ENCODE results near the gene TRIM37. TPM values are rescaled to one million over a fixed set of nuclear protein-coding genes. Genes with fewer than 3 reads are reported as not detected.

Gene TRIM37
- total RNA-seq, 6 experiments from 2014 or later = 21.5 to 25.0 (median 23.7) TPM

DNA sequence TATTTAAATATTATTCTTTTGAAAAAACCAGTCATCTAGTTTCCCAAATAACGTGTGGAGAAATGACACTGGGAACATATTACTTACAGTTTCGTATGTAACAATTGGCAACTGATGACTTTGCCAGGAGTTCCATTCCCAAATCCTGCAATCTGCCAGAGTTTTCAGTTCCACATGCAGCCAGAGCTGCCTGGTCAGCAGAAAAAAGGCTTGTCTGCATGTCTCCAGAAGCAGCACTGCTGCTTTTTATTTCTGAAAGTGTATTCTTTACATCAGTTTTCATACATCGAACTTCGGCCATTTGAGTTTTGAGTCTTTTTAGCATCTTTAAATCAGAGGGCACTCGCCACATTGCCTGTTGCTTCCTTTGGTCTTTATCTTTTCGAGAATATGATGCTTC, 78.4 kb downstream of the TRIM37 start:
- peaks cover 7% of the 10 kb centered on the region; the same call in 1 of the 2 replicates for H3K36me3 Mint-ChIP-seq (ENCODE audit: low read depth)
- no peaks in the 10 kb centered on the region for H3K4me1 Mint-ChIP-seq (ENCODE audit: low read depth)
- no peak overlapping the region for H3K27ac Mint-ChIP-seq
- H3K4me3 Mint-ChIP-seq = no peak overlapping the region
- no peaks in the 10 kb centered on the region for H3K9me3 Mint-ChIP-seq
- no peaks in the 10 kb centered on the region for H3K27me3 Mint-ChIP-seq (ENCODE audit: insufficient read depth)
- TF ChIP-seq, protein P1, sequence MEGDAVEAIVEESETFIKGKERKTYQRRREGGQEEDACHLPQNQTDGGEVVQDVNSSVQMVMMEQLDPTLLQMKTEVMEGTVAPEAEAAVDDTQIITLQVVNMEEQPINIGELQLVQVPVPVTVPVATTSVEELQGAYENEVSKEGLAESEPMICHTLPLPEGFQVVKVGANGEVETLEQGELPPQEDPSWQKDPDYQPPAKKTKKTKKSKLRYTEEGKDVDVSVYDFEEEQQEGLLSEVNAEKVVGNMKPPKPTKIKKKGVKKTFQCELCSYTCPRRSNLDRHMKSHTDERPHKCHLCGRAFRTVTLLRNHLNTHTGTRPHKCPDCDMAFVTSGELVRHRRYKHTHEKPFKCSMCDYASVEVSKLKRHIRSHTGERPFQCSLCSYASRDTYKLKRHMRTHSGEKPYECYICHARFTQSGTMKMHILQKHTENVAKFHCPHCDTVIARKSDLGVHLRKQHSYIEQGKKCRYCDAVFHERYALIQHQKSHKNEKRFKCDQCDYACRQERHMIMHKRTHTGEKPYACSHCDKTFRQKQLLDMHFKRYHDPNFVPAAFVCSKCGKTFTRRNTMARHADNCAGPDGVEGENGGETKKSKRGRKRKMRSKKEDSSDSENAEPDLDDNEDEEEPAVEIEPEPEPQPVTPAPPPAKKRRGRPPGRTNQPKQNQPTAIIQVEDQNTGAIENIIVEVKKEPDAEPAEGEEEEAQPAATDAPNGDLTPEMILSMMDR (IDR thresholded peaks at IDR 0.05) = no peak
- no peak for DNase-seq

DNA sequence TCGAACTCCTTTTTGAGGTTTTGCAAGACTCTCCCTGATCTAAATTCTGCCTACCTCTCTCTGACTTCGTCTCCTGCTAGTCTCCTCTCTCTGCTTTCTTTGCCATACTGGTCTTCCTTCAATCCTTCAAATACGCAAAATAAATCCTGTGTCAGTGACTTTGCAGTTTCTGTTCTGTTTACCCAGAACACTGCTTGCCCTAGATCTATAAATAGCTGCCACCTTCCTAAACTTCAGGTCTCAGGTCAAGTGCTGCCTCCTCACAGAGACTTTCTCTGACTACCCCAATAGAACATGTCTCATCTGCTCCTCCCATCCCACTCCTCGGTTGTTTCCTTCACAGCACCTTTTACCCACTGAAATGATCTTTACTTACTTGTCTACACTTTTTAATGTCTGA, 78.9 kb downstream of the TRIM37 start:
- Mint-ChIP-seq H3K9me3 (no peaks in the 10 kb centered on the region), H3K4me3 (no peak overlapping the region), H3K27ac (no peak overlapping the region; the same call in 1 of the 2 replicates), H3K4me1 (ENCODE audit: low read depth) (no peaks in the 10 kb centered on the region), H3K36me3 (ENCODE audit: low read depth) (peaks cover 7% of the 10 kb centered on the region; the same call in 1 of the 2 replicates), H3K27me3 (ENCODE audit: insufficient read depth) (no peaks in the 10 kb centered on the region)
- DNase-seq = no peak
- TF ChIP-seq, protein P1 (IDR thresholded peaks at IDR 0.05) = no peak

DNA sequence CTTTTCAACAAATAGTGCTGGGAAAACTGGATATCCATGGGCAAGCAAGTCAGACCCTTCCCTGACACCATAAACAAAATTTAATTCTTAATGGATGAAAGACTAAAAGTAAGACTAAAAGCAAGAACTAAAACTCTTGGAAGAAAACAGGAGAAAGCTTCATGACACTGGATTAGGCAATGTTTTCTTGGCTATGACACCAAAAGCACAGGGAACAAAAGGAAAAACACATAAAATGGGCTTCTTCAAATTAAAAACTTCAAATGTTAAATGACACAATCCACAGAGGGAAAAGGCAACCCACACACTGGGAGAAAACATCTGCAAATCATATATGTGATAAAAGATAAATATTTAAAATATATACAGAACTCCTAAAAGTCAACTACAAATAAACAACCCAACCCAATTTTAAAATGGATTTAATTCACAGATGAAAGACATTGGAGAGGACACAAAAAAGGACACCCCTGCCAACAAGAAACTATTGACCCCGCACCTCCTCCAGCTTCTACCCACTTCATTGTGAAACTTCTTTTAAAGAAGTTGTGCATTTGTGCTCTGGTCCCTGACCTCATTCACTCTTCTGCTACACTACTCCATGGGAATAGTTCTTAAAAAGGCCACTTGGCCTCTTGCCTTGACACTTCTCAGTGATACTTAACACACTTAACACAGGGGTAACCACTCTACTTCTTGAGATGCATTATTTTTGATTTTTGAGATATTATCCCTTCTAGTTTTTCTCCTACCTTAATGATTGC, 80.3 kb downstream of the TRIM37 start:
- H3K27ac Mint-ChIP-seq = no peak overlapping the region
- TF ChIP-seq, protein P1 (IDR thresholded peaks at IDR 0.05) = no peak
- peaks cover 9% of the 10 kb centered on the region for H3K36me3 Mint-ChIP-seq (ENCODE audit: low read depth)
- no peaks in the 10 kb centered on the region for H3K4me1 Mint-ChIP-seq (ENCODE audit: low read depth)
- no peak for DNase-seq
- no peaks in the 10 kb centered on the region for H3K9me3 Mint-ChIP-seq
- no peaks in the 10 kb centered on the region for H3K27me3 Mint-ChIP-seq (ENCODE audit: insufficient read depth)
- no peak overlapping the region for H3K4me3 Mint-ChIP-seq

DNA sequence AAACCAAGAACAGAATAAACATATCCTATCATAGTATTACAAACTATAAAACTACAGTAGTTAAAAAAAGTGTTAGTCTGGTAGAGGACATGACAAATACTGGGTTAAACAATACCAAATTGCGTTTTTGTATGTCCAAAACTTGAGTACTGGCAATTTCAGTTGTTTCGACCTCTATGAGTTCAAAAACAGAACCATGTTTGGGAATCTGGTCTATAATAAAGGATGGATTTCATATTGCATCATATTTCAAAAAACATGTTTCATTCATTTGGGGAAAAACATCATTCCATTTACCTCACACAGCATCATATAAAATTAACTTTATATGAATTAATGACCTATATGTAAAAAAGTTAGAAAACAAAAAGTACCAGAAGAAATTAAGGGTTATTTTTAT, 81.8 kb downstream of the TRIM37 start:
- no peak overlapping the region for H3K27ac Mint-ChIP-seq
- H3K36me3 Mint-ChIP-seq (ENCODE audit: low read depth) = peaks cover 12% of the 10 kb centered on the region
- no peak for DNase-seq

DNA sequence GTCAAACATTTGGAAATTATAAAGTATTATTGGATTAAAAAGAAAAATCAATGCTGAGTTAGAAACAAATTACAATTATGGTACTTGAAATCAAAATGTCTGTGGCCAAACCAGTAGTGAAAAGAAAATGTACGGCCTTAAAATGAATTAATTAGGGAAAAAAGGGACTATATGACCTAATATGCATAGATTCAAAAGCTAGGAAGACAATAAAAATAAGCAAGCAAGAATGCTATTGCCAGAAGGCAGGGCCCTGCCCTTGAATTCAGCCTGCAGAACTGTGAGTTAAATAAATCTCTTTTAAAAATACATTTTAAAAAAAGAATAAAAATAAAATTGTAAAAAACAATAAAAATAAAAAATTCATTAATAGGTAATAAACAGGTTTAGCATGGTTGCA, 88.7 kb downstream of the TRIM37 start:
- Mint-ChIP-seq H3K4me1 (ENCODE audit: low read depth) (no peaks in the 10 kb centered on the region), H3K27me3 (ENCODE audit: insufficient read depth) (no peaks in the 10 kb centered on the region; the same call in 1 of the 2 replicates), H3K4me3 (no peak overlapping the region), H3K27ac (no peak overlapping the region), H3K36me3 (ENCODE audit: low read depth) (peaks cover 5% of the 10 kb centered on the region; the same call in 1 of the 2 replicates), H3K9me3 (no peaks in the 10 kb centered on the region)
- DNase-seq = no peak
- TF ChIP-seq, protein P1 (IDR thresholded peaks at IDR 0.05) = no peak

More for the DNA sequence above, 81.8 kb downstream of the TRIM37 start:
- H3K9me3 Mint-ChIP-seq = no peaks in the 10 kb centered on the region
- no peak overlapping the region for H3K4me3 Mint-ChIP-seq
- no peaks in the 10 kb centered on the region for H3K4me1 Mint-ChIP-seq (ENCODE audit: low read depth)
- TF ChIP-seq, protein P1 (IDR thresholded peaks at IDR 0.05) = no peak
- no peaks in the 10 kb centered on the region for H3K27me3 Mint-ChIP-seq (ENCODE audit: insufficient read depth)

Data from HFFc6 (cell line).